Cardiac fibroblast (primary cell): Measurements from ENCODE around the gene SLC25A17.
A peak's percentile ranks its signal among the peaks of the same experiment; 100 is the strongest.

Experiments
- DNase-seq, 2 donors: peaks; one replicate each; pipeline versions ENCODE4 v3.0.0 to v3.0.0-alpha.2; 2010; ENCODE audit warnings: low read depth in 2 of 2
- H3K4me3 ChIP-seq, 2 donors: replicated peaks in 1 of 2; 1 replicate in 1 of 2; 2 replicates in 1 of 2; pipeline ENCODE4 v1.5.1; 2011; ENCODE audit warnings: low read depth in 2 of 2, low read length in 2 of 2, mild to moderate bottlenecking in 2 of 2, moderate library complexity in 1 of 2
- TF ChIP-seq, protein P1 (sequence below): IDR thresholded peaks from one replicate; pipeline ENCODE4 v1.5.1; 2011; ENCODE audit warnings: low read depth, mild to moderate bottlenecking, low read length, inconsistent platforms

Gene SLC25A17

DNA sequence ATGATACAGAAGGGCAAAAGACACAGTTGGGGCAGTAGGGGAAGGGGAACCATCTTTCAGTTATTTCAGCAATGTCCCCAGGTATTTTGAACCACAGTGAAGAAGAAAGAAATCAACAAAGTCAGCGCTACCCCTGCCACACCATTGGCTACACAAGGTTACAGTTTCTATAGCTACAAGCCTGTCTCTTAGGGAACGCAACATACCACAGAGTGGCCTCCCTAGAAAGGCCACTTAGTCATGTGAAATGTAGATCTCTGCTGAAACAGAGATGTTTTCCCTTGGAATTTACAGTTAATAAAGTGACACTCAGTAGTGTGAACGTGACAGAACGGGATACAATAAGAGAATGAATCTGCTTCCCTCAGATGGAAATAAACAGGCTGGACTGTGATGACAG is 85.2 kb downstream of the SLC25A17 start:
- TF ChIP-seq, protein P1, sequence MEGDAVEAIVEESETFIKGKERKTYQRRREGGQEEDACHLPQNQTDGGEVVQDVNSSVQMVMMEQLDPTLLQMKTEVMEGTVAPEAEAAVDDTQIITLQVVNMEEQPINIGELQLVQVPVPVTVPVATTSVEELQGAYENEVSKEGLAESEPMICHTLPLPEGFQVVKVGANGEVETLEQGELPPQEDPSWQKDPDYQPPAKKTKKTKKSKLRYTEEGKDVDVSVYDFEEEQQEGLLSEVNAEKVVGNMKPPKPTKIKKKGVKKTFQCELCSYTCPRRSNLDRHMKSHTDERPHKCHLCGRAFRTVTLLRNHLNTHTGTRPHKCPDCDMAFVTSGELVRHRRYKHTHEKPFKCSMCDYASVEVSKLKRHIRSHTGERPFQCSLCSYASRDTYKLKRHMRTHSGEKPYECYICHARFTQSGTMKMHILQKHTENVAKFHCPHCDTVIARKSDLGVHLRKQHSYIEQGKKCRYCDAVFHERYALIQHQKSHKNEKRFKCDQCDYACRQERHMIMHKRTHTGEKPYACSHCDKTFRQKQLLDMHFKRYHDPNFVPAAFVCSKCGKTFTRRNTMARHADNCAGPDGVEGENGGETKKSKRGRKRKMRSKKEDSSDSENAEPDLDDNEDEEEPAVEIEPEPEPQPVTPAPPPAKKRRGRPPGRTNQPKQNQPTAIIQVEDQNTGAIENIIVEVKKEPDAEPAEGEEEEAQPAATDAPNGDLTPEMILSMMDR: no peak
- no peak overlapping the region for H3K4me3 ChIP-seq
- no peak for DNase-seq

DNA sequence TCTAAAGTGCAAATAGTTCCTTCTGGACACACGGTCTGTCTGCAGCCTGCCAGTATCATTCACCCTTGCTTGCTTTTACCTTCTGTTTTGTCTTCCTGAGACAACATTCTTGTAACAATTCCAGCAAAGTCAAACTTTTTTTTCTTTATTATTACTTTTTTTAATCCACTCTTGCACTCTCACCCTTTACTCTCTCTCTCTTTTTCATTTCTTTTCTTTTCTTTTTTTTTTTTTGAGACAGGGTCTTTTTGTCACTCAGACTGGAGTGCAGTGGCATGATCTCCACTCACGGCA is 86.2 kb downstream of the SLC25A17 start:
- no peak overlapping the region for H3K4me3 ChIP-seq
- TF ChIP-seq, protein P1: no peak
- no peak for DNase-seq

DNA sequence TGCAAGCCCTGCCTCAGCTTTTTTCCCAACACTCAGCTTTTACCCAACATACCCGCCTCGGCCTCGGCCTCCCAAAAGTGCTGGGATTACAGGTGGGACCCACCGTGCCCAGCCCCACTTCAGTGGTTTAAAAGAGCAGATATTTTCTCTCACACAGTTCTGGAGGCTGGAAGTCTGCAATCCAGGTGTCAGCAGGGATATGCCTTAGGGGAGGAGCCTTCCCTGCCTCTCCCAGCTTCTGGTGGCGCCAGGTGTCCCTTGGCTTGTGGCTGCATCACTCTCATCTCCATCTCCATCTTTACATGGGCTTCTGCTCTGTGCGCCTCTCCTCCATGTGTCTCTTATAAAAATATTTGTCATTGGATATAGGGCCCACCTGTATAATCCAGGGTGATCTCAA is 89.9 kb downstream of the SLC25A17 start:
- H3K4me3 ChIP-seq: no peak overlapping the region
- TF ChIP-seq, protein P1: no peak
- no peak for DNase-seq

DNA sequence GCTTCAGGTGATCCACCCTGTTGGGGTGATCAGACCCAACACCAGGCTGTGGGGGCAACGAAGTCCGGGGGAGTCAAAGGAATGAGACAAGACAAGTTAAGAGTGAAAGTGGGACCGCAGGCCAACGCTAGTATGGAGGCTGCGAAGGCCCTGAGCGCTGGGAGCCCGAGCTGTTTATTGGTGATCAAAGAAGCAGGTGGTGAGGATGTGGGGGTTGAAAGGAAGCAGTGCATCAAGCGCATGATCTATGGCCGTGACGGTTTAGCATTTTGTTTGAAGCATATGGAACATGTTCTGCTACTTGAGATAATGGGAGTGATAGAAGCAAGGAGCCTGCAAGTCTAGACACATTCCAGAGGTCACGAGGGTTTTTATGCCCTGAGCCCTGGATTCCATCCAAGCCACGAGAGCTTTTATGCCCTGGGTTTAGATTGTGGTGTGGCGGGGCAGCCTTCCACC is 90.4 kb downstream of the SLC25A17 start:
- TF ChIP-seq, protein P1: no peak
- peak in 1 of 2 donors; percentile 62 for DNase-seq
- no peak overlapping the region for H3K4me3 ChIP-seq

DNA sequence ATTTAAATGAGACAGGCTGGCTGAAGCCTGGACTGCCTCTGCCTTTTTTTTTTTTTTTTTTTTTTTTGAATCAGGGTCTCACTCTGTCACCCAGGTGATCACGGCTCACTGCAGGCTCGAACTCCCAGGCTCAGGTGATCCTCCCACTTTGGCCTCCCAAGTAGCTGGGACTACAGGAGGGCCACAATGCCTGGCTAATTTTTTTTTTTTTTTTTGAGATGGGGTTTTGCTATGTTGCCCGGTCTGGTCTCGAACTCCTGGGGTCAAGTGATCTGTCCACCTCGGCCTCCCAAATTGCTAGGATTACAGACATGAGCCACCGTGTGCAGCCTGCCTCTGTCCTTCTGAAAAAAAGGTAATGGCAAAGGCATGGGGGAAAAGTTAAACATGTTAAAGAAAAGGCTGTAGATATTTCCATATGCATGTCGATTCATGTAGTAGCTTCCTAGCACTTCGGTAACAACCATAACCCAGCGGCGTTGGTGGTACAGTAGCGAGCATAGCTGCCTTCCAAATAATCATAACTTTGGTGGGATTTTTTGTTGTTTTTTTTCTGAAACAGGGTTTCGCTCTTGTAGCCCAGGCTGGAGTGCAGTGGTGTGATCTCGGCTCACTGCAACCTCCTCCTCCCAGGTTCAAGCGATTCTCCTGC is 91.1 kb downstream of the SLC25A17 start:
- H3K4me3 ChIP-seq: no peak overlapping the region
- DNase-seq: no peak
- TF ChIP-seq, protein P1: no peak

DNA sequence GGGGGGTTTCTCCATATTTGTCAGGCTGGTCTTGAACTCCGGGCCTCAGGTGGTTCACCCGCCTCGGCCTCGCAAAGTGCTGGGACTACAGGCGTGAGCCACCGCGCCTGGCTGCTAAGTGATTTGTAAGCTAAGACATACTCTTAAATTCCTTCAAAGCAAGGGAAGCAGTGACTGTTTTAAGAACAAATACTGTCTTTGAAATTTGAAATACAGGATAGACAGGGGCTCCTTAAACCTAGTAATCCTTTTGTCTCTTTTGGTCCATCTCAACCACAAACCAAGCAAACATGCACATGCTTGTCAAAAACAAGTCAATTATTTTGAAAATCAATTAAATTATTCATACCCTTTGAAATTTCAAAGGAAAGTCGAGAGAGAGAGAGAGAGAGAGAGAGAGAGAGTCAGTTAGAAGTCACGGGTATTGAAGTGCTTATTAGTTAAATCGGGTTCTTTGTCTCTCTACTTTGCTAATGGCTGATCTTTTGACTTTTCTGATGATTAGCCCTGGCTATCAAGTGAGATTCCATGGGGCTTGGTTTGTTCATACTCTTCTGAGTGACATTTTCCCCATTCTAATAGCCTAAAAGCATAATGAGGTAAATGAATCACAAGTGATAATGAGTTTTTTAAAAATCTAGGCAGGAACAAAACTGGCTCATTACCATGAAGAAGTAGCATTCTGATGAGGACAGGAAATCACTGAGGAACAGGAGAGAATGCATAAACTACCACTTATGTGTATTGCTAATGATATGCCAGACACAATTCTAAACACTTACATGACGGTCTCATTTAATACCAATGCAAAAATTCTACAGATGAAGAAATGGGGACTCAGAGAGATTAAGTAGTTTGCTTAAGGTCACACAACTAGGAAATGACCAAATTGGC is 91.8 kb downstream of the SLC25A17 start:
- no peak overlapping the region for H3K4me3 ChIP-seq
- no peak for DNase-seq

More for the DNA sequence above, 91.8 kb downstream of the SLC25A17 start:
- TF ChIP-seq, protein P1: no peak
